ENCODE results near the gene SZT2. TPM values are rescaled to one million over a fixed set of nuclear protein-coding genes. Genes with fewer than 3 reads are reported as not detected.
"Not testable (repeated sequence)": the region's sequence is repeated elsewhere in the genome, so short reads cannot be mapped to it uniquely, and the experiment has no call there.

Gene SZT2
- total RNA-seq, 2 donors from 2014 or later, result 43.3 to 45.8 TPM

GRCh38 chr1:43446881-43447835, 57.5 kb downstream of the SZT2 start:
- peak; percentile 76 for DNase-seq (ENCODE audit: low spot score)
- intact Hi-C loops (cut with DNase I), result no loop called here

DNA sequence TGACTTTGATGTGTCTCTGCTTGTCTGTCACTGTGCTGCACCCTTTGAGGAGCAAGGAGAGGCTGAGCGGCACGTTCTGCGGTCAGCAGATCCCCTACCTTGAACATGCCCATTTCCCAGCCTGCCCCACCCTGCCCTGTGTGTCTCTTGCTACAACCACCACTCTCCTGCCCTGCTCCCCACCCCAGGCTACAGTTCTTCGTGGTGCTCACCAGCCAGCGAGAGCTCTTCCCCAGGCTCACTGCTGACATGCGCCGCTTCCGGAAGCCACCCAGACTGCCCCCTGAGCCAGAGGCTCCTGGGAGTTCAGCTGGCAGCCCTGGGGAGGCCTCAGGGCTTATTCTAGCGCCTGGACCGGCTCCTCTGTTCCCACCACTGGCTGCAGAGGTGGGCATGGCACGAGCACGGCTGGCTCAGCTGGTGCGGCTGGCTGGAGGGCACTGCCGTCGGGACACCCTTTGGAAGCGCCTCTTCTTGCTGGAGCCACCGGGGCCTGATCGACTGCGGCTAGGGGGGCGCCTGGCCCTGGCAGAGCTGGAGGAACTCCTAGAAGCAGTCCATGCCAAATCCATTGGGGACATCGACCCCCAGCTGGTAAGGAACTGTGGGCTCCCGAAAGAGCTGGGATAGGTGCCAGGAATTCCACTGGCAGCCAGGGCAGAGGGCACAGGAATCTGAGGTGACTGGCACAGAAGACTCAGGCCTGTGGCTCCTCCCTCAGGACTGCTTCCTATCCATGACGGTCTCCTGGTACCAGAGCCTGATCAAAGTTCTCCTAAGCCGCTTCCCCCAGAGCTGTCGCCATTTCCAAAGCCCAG, 58.4 kb downstream of the SZT2 start:
- DNase-seq (ENCODE audit: low spot score), result peak; percentile 70
- intact Hi-C loops (cut with DNase I), result no loop called here

- DNase-seq (ENCODE audit: low spot score), result peak; percentile 69
- intact Hi-C loops (cut with DNase I), result no loop called here
Observed at GRCh38 chr1:43448955-43449707, 59.4 kb downstream of the SZT2 start.

- intact Hi-C loops (cut with DNase I), result no loop called here
- DNase-seq (ENCODE audit: low spot score), result no peak
Observed at GRCh38 chr1:43449708-43450069, 60.0 kb downstream of the SZT2 start.

- intact Hi-C loops (cut with DNase I), result no loop called here
- peak; percentile 62 for DNase-seq (ENCODE audit: low spot score)
Observed at GRCh38 chr1:43450251-43450941, 60.7 kb downstream of the SZT2 start.

DNA sequence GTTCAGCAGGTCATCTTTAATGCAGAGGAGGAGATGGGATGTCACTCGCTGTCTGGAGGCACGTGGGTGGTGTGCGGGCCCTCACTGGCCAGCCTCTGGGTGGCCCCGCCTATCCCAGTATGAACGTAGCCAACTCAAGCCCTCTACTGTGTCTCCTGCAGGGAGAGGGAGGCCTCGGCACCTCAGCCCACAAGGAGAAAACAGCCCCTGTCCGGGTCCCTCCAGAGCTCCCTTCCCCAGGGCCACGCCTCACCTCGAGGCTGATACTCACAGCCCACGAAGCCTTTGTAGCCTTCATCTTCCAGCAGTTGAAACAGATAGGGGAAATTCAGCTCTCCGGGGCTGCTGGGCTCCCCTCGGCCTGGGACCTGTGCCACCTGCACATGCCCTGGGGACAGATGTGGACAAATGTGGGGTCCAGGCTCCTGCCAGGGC, 61.5 kb downstream of the SZT2 start:
- peak; percentile 65 for DNase-seq (ENCODE audit: low spot score)
- intact Hi-C loops (cut with DNase I), result no loop called here

GRCh38 chr1:43451701-43452532, 62.2 kb downstream of the SZT2 start:
- intact Hi-C loops (cut with DNase I), result no loop called here
- DNase-seq (ENCODE audit: low spot score), result peak; percentile 70

GRCh38 chr1:43452789-43453441, 63.2 kb downstream of the SZT2 start:
- intact Hi-C loops (cut with DNase I), result no loop called here
- DNase-seq (ENCODE audit: low spot score), result peak; percentile 79

DNA sequence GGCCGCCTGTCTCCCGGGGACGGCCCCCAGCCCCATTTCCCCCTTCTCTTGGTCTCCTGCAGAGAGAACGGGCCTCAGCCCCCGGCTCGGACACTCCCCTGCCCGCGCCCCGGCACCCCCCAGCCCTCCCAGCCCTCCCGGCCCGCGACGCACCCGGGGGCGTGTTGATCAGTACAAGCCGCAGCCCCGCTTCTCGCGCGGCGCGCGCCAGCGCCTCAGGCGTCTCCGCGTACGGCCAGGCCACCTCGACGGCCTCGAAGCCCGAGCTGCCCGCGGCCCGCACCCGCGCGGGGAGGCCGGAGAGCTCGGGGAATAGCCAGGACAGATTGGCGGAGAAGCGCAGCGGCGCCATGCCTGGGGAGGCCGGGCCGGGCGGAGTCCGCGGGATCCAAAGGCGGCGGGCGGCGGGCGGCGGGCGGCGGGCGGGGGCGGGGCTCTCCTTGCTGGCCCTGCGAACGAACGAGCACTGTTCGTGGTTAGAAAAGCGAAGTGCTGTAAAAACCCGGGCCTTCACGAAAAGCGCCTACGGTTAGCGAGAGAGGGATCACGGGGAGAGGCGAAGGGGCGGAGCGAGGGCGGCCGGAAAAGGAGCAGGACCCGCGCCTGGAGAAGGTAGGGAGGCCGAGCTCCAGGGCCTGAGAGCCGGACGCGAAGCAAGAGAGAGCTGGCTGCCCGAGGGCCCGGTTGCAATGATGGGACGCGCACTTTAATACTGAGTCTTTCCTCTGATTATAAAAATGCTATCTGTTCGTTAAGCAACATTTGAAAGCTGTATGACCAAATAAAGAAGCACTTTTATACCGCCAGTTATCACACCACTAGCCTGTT, 64.0 kb downstream of the SZT2 start, which contains the start of gene HYI:
HYI (minus strand) TSS at position 490 of the 828 bp plus-strand sequence; CDS start at position 352, 138 bp downstream.
- peak; percentile 93 for DNase-seq (ENCODE audit: low spot score)
- intact Hi-C loops (cut with DNase I), result no loop called here

GRCh38 chr1:43454270-43455011, 64.7 kb downstream of the SZT2 start:
- intact Hi-C loops (cut with DNase I), result no loop called here
- peak; percentile 86 for DNase-seq (ENCODE audit: low spot score)

DNA sequence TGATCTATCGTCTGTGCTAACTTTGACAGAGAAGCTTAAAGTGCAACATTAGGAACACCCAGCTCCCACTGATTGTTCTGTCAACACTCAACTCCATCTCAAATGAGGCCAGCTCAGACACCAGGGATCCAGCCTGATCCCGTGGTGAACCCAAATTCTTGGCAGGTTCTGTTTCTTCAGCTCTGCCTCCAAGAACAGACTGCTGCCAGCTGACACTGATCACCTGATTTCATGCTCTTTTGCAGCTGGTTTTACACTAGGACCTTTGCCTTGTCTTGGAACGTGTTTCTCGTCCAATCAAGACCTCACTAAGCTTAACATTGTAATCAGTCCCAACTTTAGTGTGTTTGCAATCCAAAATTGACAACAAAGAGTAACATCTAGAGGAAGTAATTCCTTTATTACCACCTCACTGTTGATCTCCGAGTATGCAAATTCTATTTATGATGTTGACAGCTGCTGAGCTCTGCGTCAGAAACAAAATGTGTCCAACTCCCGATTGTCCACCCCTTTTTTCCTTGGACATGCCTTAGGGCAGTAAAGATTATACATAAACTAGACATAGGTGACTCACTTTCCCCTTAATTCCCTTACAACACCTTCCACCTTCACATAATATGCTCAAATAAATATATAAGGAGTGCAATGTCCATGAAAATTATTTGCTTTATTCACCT, 65.7 kb downstream of the SZT2 start:
- intact Hi-C loops (cut with DNase I), result no loop called here
- DNase-seq (ENCODE audit: low spot score), result no peak

DNA sequence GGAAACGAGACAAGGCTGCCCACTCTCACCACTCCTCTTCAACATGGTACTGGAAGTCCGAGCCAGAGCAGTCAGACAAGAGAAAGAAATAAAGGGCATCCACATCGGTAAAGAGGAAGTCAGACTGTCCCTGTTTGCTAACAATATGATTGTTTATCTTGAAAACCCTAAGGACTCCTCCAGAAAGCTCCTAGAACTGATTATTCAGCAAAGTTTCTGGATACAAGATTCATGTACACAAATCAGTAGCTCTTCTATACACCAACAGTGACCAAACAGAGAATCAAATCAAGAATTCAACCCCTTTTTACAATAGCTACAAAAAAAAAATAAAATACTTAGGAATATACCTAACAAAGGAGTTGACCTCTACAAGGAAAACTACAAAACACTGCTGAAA, 68.7 kb downstream of the SZT2 start:
- intact Hi-C loops (cut with DNase I); DNase-seq (ENCODE audit: low spot score): not testable (repeated sequence)

DNA sequence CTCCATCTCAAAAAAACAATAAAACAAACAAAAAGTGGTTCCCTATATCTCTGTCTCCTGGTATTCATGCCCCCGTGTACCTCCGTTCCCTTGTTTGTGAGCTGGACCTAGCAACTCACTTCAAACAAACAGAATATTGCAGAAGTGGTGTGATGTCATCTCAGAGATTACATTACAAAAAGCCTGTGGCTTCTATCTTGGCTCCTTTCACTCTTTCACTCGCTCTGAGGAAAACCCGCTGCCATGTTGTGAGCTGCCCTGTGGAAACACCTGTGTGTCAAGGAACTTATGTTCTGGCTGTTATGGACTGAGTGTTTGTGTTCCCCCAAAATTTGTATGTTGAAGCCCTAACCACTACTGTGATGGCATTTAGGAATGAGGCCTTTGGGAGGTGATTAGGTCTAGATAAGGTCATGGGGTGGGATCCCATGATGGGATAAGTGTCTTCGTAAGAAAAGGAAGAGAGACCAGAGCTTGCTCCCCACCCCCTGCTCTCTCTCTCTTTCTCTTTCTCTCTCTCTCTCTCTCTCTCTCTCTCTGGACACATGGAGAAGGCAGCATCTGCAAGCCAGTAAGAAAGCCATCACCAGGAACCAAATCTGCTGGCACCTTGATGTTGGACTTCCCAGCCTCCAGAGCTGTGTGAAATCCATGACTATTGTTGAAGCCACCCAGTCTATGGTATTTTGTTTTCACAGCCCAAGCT, 71.4 kb downstream of the SZT2 start:
- intact Hi-C loops (cut with DNase I), result no loop called here
- no peak for DNase-seq (ENCODE audit: low spot score)

GRCh38 chr1:43463479-43463878, 73.8 kb downstream of the SZT2 start:
- intact Hi-C loops (cut with DNase I), result no loop called here
- DNase-seq (ENCODE audit: low spot score), result no peak
